GM21737 (cell line): Measurements from ENCODE around the gene DTNA.
"Not testable (repeated sequence)": the region's sequence is repeated elsewhere in the genome, so short reads cannot be mapped to it uniquely, and the experiment has no call there.

ENCODE experiments used
- ATAC-seq: cut with Tn5 transposase; IDR thresholded peaks from one replicate; pipeline ENCODE4 v1.9.1; 2021; ENCODE audit warnings: mild to moderate bottlenecking, moderate library complexity; ENCODE audit not compliant: unreplicated experiment

DTNA gene

GRCh38 chr18:34709750-34710441 lies at the start of gene DTNA:
Gene DTNA (plus strand): TSS chr18:34710298. CDS start chr18:34755977, 45,679 bp downstream.
- ATAC-seq, result no peak

- ATAC-seq, result no peak
These were observed 49.5 kb upstream of the DTNA start for GRCh38 chr18:34660572-34660971.

DNA sequence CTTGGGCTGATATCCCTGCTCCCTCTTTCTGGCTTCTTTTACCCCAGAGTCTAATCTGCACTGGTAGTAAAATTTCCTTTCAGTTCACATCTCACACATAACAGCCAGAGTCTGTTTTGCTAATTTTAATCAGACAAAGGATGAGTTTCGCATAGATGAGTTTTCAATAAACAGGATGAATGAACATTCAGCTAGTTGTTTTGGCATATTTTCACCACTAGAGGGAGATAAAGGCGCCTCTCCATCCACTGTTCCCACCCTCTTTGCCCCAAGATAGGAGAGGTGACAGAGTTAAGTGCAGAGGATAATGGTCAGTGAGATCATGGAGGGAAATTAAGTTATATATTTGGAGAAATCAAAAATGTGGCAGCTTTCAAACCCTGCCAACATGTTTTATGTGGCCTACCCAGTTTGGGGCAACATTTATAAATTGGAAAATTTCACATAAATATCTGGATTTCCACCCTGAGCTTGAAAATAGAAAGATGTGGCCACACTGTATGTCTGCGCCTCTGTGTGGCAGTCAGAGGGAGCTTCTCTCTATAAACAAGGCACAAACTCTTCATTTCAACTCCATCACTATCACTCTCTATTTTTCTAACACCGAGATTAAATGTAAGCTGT lies 48.5 kb upstream of the DTNA start:
- ATAC-seq, result peak; percentile 75

- ATAC-seq, result no peak
These were observed 33.1 kb upstream of the DTNA start for GRCh38 chr18:34676816-34677574.

DNA sequence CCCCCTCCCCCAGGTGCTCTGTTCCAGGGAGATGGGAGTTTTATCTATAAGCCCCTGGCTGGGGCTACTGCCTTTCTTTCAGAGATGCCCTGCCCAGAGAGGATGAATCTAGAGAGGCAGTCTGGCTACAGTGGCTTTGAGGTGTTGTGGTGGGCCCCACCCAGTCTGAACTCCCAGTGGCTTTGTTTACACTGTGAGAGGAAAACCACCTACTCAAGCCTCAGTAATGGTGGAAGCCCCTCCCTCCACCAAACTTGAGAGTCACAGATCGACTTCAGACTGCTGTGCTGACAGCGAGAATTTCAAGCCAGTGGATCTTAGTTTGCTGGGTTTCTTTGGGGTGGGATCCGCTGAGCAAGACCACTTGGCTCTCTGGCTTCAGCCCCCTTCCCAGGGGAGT lies 20.3 kb upstream of the DTNA start:
- ATAC-seq, result not testable (repeated sequence)

DNA sequence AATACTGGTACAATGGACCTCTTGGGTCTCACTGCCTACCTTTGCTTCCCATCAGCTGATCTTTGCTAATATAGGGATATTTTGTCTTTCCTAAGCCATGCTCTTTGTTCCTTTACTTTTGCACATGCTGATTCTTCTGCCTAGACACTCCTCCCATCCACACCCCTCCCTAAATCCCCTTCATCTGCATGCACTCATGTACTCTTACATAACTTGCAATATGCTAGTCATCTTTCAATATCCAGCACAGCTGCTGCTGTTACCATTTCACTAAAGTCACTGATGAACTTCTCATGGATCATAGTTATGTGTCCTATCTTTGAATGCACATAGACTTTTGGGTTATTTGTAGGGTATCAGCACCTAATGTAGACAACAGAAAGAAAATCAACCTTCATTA lies 18.5 kb upstream of the DTNA start:
- no peak for ATAC-seq

GRCh38 chr18:34694591-34695165 lies 15.4 kb upstream of the DTNA start:
- no peak for ATAC-seq

GRCh38 chr18:34695310-34695709 lies 14.8 kb upstream of the DTNA start:
- no peak for ATAC-seq

DNA sequence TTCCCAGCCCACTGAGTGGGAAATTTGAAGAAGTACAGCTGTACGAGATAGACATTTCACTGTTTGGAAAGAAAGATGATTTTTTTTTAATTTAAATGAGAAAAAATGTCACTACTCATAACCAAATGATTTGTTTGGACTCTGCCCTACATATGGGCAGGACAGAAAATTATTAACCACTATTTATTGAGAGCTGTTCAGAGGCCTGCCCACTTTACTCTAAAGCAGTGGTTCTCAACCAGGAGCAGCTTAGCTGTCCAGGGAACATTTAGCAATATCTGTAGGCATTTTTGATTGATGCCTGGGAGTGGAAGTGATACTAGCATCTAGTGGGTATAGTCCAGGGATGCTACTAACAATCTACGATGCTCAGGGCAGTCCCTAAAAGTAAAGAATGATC lies 13.4 kb upstream of the DTNA start:
- ATAC-seq, result no peak

GRCh38 chr18:34697233-34697632 lies 12.9 kb upstream of the DTNA start:
- no peak for ATAC-seq

- ATAC-seq, result no peak
These were observed 12.2 kb upstream of the DTNA start for GRCh38 chr18:34697891-34698290.

DNA sequence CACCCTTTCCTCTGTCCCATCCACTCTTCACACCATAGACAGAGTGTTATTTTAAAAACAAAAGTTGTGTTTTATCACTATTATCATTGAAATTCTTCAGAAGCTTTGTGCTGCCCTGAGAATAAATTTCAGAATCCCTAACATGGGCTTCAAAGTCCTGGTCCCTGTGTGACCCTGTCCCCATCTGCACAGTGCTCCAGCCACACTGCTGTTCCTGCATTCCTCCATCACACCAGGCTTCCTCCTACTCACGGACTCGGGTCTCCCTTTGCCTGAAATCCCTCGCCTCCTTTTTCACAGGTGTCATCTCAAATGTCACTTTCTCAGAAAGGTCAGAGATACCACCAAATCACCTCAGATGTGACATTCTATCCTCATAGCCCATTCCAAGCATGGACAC lies 8.2 kb upstream of the DTNA start:
- ATAC-seq, result no peak

- ATAC-seq, result no peak
These were observed 7.3 kb upstream of the DTNA start for GRCh38 chr18:34702814-34703213.

- ATAC-seq, result no peak
These were observed 6.0 kb upstream of the DTNA start for GRCh38 chr18:34704074-34704473.

DNA sequence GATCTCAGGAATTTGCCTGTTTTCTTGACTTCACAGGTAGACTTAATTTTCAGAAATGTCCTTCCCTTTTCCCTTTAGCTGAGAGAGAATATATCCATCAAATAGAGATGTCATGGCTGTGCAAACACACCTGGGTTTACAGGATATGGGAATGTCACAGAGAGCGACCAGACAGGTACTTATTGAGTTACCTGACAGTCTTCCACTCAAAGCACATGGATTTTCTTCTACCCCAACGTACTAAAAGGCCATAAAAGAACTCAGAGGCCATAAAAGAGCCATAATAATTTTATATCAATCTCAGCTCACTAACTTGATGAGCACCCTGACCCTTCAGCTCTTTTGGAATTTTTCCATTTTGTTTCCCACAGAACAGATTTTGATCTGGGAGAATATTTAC lies 5.3 kb upstream of the DTNA start:
- ATAC-seq, result no peak

GRCh38 chr18:34707670-34708069 lies 2.4 kb upstream of the DTNA start:
- ATAC-seq, result no peak

GRCh38 chr18:34709104-34709503 lies 994 bp upstream of the DTNA start:
- ATAC-seq, result no peak

- ATAC-seq, result no peak
These were observed 388 bp downstream of the DTNA start for GRCh38 chr18:34710458-34710914.

DNA sequence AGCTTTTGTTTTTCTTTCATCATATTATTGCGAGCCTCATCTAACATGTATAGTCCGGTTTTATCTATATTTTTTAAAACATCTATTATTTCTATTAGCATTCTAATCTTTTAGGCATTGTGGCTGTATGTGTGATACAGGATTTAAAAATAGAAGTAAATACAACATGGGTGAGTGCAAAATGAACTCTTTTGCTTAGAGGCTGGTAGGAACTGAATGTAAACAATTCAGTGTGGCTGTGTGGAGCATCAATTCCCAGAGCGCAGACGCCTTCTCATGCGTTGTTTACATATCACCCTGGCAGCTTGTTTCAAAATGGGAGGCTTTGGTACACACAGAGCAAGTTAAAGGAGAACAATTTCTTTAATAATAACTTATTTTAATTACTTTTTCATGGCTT lies 836 bp downstream of the DTNA start:
- ATAC-seq, result no peak

DNA sequence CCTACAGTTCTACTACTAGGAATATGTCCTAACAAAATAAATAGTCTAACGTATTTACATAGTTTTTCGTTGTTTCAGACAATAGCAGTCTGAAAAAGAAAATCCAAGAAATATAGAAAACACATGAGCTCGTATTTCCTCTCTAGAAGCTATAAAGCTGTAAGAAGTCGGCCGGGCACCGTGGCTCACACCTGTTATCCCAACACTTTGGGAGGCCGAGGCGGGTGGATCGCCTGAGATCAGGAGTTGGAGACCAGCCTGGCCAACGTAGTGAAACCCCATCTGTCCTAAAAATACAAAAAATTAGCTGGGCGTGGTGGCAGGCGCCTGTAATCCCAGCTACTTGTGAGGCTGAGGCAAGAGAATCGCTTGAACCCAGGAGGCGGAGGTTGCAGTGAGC lies 6.0 kb downstream of the DTNA start:
- not testable (repeated sequence) for ATAC-seq

DNA sequence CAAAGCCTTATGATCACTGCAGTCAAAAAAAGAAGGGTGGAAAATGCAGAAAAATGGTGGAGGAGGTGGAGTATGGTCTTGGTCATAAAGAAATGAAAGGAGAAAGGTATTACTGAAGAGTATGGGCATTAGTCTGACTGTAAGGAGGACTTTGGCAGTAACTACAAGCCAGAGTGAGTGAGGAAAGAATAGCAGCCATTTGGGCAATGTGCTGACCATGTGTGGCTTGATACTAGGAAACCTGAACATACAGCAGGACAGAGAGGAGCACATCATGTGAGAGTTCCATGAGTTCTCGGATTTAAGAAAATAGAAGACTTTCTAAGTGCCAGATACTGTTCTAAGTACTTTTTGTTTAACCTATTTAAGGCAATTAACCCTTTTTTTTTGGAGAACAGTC lies 8.5 kb downstream of the DTNA start:
- no peak for ATAC-seq

GRCh38 chr18:34720220-34720619 lies 10.1 kb downstream of the DTNA start:
- no peak for ATAC-seq
